ENCODE data around the gene ASIC2.

DNA sequence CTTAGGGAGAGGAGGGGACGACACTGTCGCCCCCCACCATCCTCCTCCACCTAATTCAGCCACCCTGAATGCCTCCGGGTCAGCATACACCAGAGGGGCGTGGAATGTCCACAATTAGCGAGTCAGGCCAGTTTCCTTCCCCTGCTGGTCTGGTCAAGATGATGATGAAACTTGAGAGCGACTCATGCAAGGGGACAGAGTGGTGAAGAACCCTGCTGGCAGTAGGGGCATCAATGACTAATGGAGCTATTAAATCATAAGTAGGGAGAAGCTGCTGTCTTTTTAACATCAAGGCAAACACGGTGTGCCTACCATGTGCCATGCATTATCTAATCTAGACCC, 294.2 kb downstream of the ASIC2 start:
- TF ChIP-seq, protein P1, sequence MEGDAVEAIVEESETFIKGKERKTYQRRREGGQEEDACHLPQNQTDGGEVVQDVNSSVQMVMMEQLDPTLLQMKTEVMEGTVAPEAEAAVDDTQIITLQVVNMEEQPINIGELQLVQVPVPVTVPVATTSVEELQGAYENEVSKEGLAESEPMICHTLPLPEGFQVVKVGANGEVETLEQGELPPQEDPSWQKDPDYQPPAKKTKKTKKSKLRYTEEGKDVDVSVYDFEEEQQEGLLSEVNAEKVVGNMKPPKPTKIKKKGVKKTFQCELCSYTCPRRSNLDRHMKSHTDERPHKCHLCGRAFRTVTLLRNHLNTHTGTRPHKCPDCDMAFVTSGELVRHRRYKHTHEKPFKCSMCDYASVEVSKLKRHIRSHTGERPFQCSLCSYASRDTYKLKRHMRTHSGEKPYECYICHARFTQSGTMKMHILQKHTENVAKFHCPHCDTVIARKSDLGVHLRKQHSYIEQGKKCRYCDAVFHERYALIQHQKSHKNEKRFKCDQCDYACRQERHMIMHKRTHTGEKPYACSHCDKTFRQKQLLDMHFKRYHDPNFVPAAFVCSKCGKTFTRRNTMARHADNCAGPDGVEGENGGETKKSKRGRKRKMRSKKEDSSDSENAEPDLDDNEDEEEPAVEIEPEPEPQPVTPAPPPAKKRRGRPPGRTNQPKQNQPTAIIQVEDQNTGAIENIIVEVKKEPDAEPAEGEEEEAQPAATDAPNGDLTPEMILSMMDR (IDR thresholded peaks at IDR 0.05) = no peak
- no peak for TF ChIP-seq POLR2A (IDR thresholded peaks at IDR 0.05)
